ENCODE data around the gene LDLRAD4.
A peak's percentile ranks its signal among the peaks of the same experiment; 100 is the strongest.

LDLRAD4 gene

DNA sequence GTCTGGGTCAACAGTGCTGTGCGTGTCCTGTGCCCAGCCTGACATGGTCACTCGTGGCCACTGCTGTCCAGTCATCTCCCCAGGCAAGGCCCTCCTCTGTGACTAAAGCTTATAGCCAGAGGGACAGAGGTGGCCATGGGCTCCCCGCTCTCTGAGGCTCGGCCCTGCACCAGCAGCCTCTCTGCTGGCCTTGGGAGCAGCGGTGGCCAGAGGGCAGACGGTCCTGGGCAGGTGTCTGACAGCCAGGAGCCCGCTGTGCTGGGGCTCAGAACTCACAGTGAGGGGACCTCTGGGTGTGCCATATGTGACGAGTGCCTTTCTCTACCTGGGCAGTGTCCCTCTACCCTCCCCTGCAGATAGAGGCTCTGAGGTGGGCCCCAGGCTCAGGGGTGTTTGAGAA lies 409.1 kb downstream of the LDLRAD4 start:
- TF ChIP-seq, protein P1, sequence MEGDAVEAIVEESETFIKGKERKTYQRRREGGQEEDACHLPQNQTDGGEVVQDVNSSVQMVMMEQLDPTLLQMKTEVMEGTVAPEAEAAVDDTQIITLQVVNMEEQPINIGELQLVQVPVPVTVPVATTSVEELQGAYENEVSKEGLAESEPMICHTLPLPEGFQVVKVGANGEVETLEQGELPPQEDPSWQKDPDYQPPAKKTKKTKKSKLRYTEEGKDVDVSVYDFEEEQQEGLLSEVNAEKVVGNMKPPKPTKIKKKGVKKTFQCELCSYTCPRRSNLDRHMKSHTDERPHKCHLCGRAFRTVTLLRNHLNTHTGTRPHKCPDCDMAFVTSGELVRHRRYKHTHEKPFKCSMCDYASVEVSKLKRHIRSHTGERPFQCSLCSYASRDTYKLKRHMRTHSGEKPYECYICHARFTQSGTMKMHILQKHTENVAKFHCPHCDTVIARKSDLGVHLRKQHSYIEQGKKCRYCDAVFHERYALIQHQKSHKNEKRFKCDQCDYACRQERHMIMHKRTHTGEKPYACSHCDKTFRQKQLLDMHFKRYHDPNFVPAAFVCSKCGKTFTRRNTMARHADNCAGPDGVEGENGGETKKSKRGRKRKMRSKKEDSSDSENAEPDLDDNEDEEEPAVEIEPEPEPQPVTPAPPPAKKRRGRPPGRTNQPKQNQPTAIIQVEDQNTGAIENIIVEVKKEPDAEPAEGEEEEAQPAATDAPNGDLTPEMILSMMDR (IDR thresholded peaks at IDR 0.05; ENCODE audit: low read depth, low read length) = no peak
- no peak overlapping the region for H3K4me3 ChIP-seq (ENCODE audit: low read depth, low read length)

DNA sequence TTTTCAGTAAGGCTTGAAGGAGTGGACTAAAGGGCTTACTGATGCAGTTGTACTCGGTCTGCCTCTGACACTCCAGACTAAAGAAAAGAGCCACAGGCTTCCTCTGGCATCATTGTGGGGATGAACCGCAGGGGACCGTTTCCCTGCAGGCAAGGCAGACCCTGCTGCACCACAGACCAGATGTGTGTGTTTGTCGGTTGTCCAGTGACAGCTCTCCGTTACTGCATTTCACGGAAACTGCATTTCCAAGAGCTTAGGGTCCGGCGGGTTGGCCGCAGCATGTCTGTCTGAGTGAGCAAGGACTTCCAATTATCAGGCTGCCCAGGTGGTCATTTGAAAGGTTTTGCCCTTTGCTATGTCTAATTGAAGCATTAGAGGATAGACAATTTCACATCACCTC lies 409.7 kb downstream of the LDLRAD4 start:
- H3K4me3 ChIP-seq (ENCODE audit: low read depth, low read length) = no peak overlapping the region
- TF ChIP-seq, protein P1 (IDR thresholded peaks at IDR 0.05; ENCODE audit: low read depth, low read length) = no peak

DNA sequence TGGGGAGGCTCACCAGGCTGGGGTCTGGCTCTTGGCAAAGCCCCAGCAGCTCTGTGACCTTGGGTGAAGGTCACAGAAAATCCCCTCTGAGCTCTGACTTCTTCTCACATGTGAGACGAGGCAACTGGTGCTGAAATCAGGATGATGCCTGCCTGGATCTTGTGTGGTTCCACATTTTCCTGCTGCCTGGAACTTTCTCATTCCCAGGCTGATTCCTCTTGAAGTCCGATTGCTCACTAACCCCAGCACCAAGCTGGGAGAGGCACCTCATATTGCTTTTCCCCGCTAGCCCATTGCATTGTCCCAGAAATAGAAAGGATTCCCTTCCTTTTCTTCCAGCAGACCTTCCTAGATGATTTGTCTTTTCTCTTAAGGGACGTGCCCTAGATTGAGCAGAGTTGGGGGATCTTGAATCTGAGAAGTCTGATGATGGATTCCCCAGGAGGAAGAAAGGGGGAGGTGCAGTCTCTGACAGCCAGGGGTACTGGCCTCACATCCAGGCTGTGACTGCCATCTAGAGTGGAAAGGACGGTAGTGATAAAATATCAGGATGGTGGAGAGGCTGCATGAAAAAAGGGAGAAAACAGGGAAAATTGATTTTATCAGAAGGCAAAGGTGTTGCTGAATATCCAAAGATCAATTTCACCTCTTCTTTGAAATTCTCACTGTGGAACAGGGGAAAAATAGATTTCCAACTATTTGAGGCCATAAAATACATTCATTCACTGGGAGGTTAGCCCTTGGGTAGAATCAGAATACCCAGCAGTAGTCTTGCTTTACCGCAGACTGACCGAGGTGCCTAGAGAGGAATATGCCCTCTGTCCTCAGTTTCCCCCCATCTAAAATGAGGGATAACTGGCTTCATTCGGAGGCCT lies 411.5 kb downstream of the LDLRAD4 start:
- TF ChIP-seq, protein P1 (IDR thresholded peaks at IDR 0.05; ENCODE audit: low read depth, low read length) = peak; percentile 45
- no peak overlapping the region for H3K4me3 ChIP-seq (ENCODE audit: low read depth, low read length)

DNA sequence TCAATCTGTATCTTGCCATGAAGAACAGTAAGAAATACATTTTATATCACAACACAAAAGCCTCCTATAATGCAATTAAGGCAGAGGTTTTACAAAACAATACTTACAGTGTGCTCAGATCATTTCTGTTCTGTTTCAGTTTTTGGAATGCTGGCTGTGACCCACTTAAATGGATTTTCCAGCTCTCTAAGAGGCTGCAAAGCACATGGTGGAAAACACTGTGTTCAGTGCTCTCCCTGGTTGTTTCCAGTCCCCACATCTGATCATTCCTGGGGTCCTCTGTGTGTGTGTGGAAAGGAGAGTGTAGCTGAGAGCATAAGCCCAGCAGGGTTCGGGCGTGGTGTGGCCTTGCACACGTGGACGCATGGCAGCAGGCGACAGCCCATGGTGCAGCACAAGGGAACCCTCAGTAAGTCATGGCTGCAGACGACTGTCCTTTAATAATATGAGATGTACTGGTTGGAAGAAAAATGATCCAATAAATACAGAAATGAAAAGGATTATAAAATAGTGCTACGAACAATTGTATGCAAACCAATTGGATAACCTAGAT lies 412.2 kb downstream of the LDLRAD4 start:
- no peak overlapping the region for H3K4me3 ChIP-seq (ENCODE audit: low read depth, low read length)
- TF ChIP-seq, protein P1 (IDR thresholded peaks at IDR 0.05; ENCODE audit: low read depth, low read length) = no peak

DNA sequence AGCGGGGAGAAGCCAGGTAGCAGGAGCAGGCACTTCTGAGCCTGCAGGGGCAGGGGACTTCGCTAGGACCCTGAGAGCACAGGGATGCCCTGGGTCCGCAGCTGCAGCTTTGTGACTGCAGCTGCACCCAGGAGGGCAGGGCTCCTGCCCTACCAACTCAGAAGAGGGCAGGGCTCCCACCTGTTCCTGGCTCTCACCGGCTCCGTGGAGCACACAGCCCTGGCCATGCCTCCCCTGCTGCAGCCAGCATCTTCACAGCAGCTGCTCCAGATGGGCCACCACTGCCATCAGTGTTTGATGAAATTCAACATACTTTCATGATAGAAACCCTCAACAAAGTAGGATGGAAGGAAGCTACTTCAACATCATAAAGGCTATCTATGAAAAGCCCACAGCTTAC lies 415.1 kb downstream of the LDLRAD4 start:
- H3K4me3 ChIP-seq (ENCODE audit: low read depth, low read length) = no peak overlapping the region
- TF ChIP-seq, protein P1 (IDR thresholded peaks at IDR 0.05; ENCODE audit: low read depth, low read length) = no peak

DNA sequence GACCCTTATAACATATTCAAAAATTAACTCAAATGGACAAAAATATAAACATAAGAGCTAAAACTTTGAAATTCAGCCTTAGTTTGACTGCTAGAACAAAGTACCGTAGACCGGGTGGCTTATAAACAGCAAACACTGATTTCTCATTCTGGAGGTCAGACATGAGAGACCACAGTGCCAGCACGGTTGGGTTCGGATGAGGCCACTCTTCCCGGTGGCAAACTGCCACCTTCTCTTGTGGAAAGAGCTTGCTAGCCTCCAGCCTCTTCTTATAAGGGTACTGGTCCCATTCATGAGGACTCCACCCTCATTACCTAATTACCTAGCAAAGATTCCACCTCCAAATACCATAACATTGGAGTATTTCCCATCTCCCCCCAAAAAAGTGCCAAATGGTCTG lies 416.5 kb downstream of the LDLRAD4 start:
- H3K4me3 ChIP-seq (ENCODE audit: low read depth, low read length) = no peak overlapping the region
- TF ChIP-seq, protein P1 (IDR thresholded peaks at IDR 0.05; ENCODE audit: low read depth, low read length) = no peak
